SK-N-SH (cell line): ENCODE data around the gene PPM1F. TPM values are rescaled to one million over a fixed set of nuclear protein-coding genes. Genes with fewer than 3 reads are reported as not detected.

Experiments
- CTCF ChIA-PET: fragments of 300-600, 350-600 bp; formaldehyde crosslinking; extraction: SDS; loops from one replicate; lab custom pipeline; 2021; lab: Yijun Ruan, JAX
- POLR2A ChIA-PET: fragments of 350-600 bp; sonication (Branson Sonifier 250); formaldehyde crosslinking; extraction: SDS; loops from one replicate; lab custom pipeline; 2020; ENCODE audit warnings: antibody characterized with exemption, inconsistent platforms; lab: Yijun Ruan, JAX
- DNase-seq: peaks from one replicate; pipeline ENCODE4 v3.0.0; 2012
- H2AFZ ChIP-seq: fragments of 200-600 bp; sonication (generic); 2 replicates; pipeline ENCODE4 v1.8.1; 2016; ENCODE audit warnings: antibody characterized with exemption, mild to moderate bottlenecking, low read depth
- H3F3A ChIP-seq: fragments of 200-600 bp; sonication (generic); replicated peaks from 2 replicates; pipeline ENCODE3; 2016; ENCODE audit warnings: antibody characterized with exemption, mild to moderate bottlenecking; ENCODE audit not compliant: insufficient read depth
- H3K27ac ChIP-seq, 2 experiments: fragments of 200-500 bp in 1 of 2; fragments of 200-600 bp in 1 of 2; sonication (Bioruptor generic) in 1 of 2; sonication (generic), shearing (Covaris generic) in 1 of 2; 2 replicates each; pipeline versions ENCODE4 v1.5.1 to v1.6.1; 2014 to 2016; ENCODE audit warnings: low read depth in 2 of 2, inconsistent platforms in 1 of 2, low read length in 1 of 2, mild to moderate bottlenecking in 1 of 2, mixed read lengths in 1 of 2
- H3K27me3 ChIP-seq: fragments of 200-600 bp; sonication (generic), shearing (Covaris generic); 2 replicates; pipeline ENCODE4 v1.6.1; 2016; ENCODE audit warnings: mixed run types; ENCODE audit not compliant: insufficient read depth
- H3K36me3 ChIP-seq, 2 experiments: fragments of 200-500 bp in 1 of 2; fragments of 200-600 bp in 1 of 2; sonication (Bioruptor generic) in 1 of 2; sonication (generic) in 1 of 2; replicated peaks in 1 of 2; 2 replicates each; pipeline versions ENCODE3 to v1.5.1; 2014 to 2016; ENCODE audit warnings: low read length in 1 of 2, mild to moderate bottlenecking in 1 of 2; ENCODE audit not compliant: insufficient read depth in 2 of 2, control insufficient read depth in 1 of 2
- H3K4me1 ChIP-seq, 2 experiments: fragments of 200-500 bp in 1 of 2; fragments of 200-600 bp in 1 of 2; sonication (Bioruptor generic) in 1 of 2; sonication (generic), shearing (Covaris generic) in 1 of 2; 2 replicates each; pipeline versions ENCODE4 v1.5.1 to v1.6.1; 2014 to 2016; ENCODE audit warnings: low read depth in 1 of 2, low read length in 1 of 2, mixed run types in 1 of 2; ENCODE audit not compliant: insufficient read depth in 2 of 2, control insufficient read depth in 1 of 2
- H3K4me2 ChIP-seq: fragments of 200-600 bp; sonication (generic), shearing (Covaris generic); 2 replicates; pipeline ENCODE4 v1.6.1; 2017; ENCODE audit warnings: mixed run types
- H3K4me3 ChIP-seq, 2 experiments: fragments of 200-500 bp in 1 of 2; fragments of 200-600 bp in 1 of 2; sonication (Bioruptor generic) in 1 of 2; sonication (generic), shearing (Covaris generic) in 1 of 2; 2 replicates each; pipeline versions ENCODE4 v1.5.1 to v1.8.1; 2014 to 2016; ENCODE audit warnings: low read depth in 2 of 2, inconsistent platforms in 1 of 2, low read length in 1 of 2, mild to moderate bottlenecking in 1 of 2, mixed read lengths in 1 of 2, moderate library complexity in 1 of 2
- H3K79me2 ChIP-seq: fragments of 200-600 bp; sonication (generic); 2 replicates; pipeline ENCODE4 v1.8.1; 2017; ENCODE audit warnings: mild to moderate bottlenecking; ENCODE audit not compliant: insufficient read depth
- H3K9ac ChIP-seq: fragments of 200-600 bp; sonication (generic); 2 replicates; pipeline ENCODE4 v1.6.1; 2017; ENCODE audit warnings: mixed run types
- H3K9me2 ChIP-seq: fragments of 200-600 bp; sonication (generic); 2 replicates; pipeline ENCODE4 v1.6.1; 2017; ENCODE audit warnings: mixed run types
- H3K9me3 ChIP-seq: fragments of 200-600 bp; sonication (generic); 2 replicates; pipeline ENCODE4 v1.6.1; 2017; ENCODE audit warnings: mixed run types, mild to moderate bottlenecking, moderate library complexity
- H4K20me1 ChIP-seq: fragments of 200-600 bp; sonication (generic); 2 replicates; pipeline ENCODE4 v1.6.1; 2017; ENCODE audit warnings: mild to moderate bottlenecking, mixed run types; ENCODE audit not compliant: insufficient read depth
- CHD2 ChIP-seq: fragments of 150-350 bp; IDR thresholded peaks from 2 replicates; pipeline ENCODE4 v1.6.1; 2018; ENCODE audit warnings: low read length; ENCODE audit not compliant: partially characterized antibody
- GABPA ChIP-seq: IDR thresholded peaks from 2 replicates; pipeline ENCODE4 v1.4.0; 2012; ENCODE audit warnings: low read depth, mild to moderate bottlenecking
- MEF2A ChIP-seq: IDR thresholded peaks from 2 replicates; pipeline ENCODE4 v1.4.0; 2012; ENCODE audit warnings: low read depth, borderline replicate concordance
- NFIC ChIP-seq: IDR thresholded peaks from 2 replicates; pipeline ENCODE4 v1.4.0; 2012; ENCODE audit warnings: borderline replicate concordance
- RAD21 ChIP-seq: IDR thresholded peaks from 2 replicates; pipeline ENCODE4 v1.6.1; 2012; ENCODE audit warnings: mild to moderate bottlenecking, low read length
- RCOR1 ChIP-seq: fragments of 150-350 bp; IDR thresholded peaks from 2 replicates; pipeline ENCODE4 v1.6.1; 2017; ENCODE audit warnings: antibody characterized with exemption, low read length
- TCF12 ChIP-seq: IDR thresholded peaks from 2 replicates; pipeline ENCODE4 v1.4.0; 2012
- WGBS: methylation state at CpG from one replicate; pipeline ENCODE4 v1.1.6; 2017; ENCODE audit warnings: low lambda C conversion rate; 5-methylcytosine and 5-hydroxymethylcytosine counted together
- polyA plus RNA-seq, 3 experiments: library from polyadenylated mRNA; depleted of rRNA; stranded (reverse); fragments of >200 nt; gene quantifications; 2 replicates each; pipeline ENCODE4 v1.2.3, GENCODE V29; 2012
- TF ChIP-seq, protein P1 (sequence below): IDR thresholded peaks from 2 replicates; pipeline ENCODE4 v1.4.0; 2012; ENCODE audit warnings: low read depth, borderline replicate concordance

PPM1F gene
- polyA plus RNA-seq, 1 of the 3 experiments (the other 2 are of a cell fraction): 29.6 TPM

- no peak overlapping the region for H3K4me3 ChIP-seq
- no peaks in the 10 kb centered on the region for H4K20me1 ChIP-seq
- POLR2A ChIA-PET: no interaction called here
- no peak for DNase-seq
- H3K79me2 ChIP-seq: no peaks in the 10 kb centered on the region
- H3K27ac ChIP-seq: no peak overlapping the region
- no peaks in the 10 kb centered on the region; the same call in 1 of the 2 replicates for H3K9me2 ChIP-seq
- H3K4me2 ChIP-seq: no peak overlapping the region
- no peak for TF ChIP-seq GABPA
- TF ChIP-seq NFIC: no peak
- TF ChIP-seq, protein P1, sequence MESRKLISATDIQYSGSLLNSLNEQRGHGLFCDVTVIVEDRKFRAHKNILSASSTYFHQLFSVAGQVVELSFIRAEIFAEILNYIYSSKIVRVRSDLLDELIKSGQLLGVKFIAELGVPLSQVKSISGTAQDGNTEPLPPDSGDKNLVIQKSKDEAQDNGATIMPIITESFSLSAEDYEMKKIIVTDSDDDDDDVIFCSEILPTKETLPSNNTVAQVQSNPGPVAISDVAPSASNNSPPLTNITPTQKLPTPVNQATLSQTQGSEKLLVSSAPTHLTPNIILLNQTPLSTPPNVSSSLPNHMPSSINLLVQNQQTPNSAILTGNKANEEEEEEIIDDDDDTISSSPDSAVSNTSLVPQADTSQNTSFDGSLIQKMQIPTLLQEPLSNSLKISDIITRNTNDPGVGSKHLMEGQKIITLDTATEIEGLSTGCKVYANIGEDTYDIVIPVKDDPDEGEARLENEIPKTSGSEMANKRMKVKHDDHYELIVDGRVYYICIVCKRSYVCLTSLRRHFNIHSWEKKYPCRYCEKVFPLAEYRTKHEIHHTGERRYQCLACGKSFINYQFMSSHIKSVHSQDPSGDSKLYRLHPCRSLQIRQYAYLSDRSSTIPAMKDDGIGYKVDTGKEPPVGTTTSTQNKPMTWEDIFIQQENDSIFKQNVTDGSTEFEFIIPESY: no peak
- TF ChIP-seq, all 33 proteins: peak for 0
- 49% methylated on average over 7 of the region's 7 CpGs for WGBS
- H3K9ac ChIP-seq: no peak overlapping the region
- H3K4me1 ChIP-seq: no peaks in the 10 kb centered on the region; a peak in 1 of 4 replicates
- H3F3A ChIP-seq: no peaks in the 10 kb centered on the region
- no peak overlapping the region for H2AFZ ChIP-seq
- CTCF ChIA-PET: interaction anchor here (1.0 to 1.3 kb wide), 3 partner anchors 12 to 60 kb away, joined by 3 to 4 read pairs (median 4); no protein-coding TSS in a partner anchor
- H3K27me3 ChIP-seq: peaks cover 14% of the 10 kb centered on the region; the same call in 1 of the 2 replicates
- H3K9me3 ChIP-seq: no peaks in the 10 kb centered on the region
- H3K36me3 ChIP-seq: no peaks in the 10 kb centered on the region
Observed at GRCh38 chr22:21998595-21999247, 46.1 kb upstream of the PPM1F start.

DNA sequence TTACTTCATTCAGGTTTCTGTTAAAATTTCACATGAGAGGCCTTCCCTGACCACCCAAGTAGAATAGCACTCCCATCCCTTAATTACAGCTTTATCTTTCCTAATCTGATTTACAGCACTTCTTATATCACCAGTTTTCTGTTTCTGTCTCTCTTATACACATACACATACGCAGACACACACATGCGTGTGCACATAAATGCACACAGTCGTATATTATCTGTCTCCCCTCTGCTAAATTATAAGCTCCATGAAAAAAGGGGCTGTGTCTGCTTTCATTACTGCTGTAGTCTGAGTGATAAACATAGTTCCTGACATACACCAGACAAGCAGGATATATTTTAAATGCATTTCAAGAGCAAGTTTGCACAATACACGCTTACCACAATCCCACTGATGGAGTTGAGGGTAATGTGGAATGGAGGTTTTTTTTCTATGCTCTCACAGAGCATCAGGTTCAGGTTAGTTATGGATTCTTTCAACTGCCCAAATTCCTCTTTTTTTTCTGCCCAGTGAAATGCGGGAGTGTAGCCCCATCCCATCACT is 43.6 kb upstream of the PPM1F start:
- WGBS: 75% methylated on average over 5 of the region's 5 CpGs
- Histone ChIP-seq H3K79me2 (no peaks in the 10 kb centered on the region), H3K4me1 (no peaks in the 10 kb centered on the region; a peak in 1 of 4 replicates), H4K20me1 (no peaks in the 10 kb centered on the region), H3K9me2 (no peaks in the 10 kb centered on the region; the same call in 1 of the 2 replicates), H3K27ac (no peak overlapping the region), H3K9ac (no peak overlapping the region), H3K4me2 (no peak overlapping the region), H3K9me3 (no peaks in the 10 kb centered on the region), H2AFZ (no peak overlapping the region), H3K36me3 (no peaks in the 10 kb centered on the region), H3K27me3 (peaks cover 21% of the 10 kb centered on the region), H3K4me3 (no peak overlapping the region), H3F3A (no peaks in the 10 kb centered on the region)
- ChIA-PET POLR2A (no interaction called here), CTCF (interaction anchor here (1.2 kb wide), 1 partner anchor 58 kb away, joined by 4 read pairs; no protein-coding TSS in a partner anchor)
- DNase-seq: no peak
- TF ChIP-seq RCOR1: no peak

DNA sequence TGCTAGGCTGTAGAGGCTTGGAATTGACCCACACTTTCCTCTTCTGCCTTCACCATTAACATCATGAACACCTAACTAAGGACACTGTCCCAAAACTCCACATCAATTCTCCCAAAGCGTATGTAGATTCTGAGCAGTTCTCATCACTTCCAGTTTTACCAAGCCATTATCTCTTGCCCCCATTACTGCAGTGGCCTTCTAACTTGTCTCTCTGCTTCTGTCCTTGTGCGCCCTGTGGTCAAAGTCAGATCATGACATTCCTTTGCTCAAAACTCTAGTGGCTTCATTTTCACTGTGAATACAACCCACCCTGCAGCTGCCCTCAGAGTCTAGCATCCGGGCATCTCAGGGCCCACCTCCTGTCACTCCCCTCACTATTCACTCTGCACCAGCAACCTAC is 43.0 kb upstream of the PPM1F start:
- Histone ChIP-seq H3K27me3 (peaks cover 21% of the 10 kb centered on the region), H2AFZ (no peak overlapping the region), H3K36me3 (no peaks in the 10 kb centered on the region), H3K9me3 (no peaks in the 10 kb centered on the region), H3K9ac (no peak overlapping the region), H3K9me2 (no peaks in the 10 kb centered on the region; the same call in 1 of the 2 replicates), H3K27ac (no peak overlapping the region), H4K20me1 (no peaks in the 10 kb centered on the region), H3F3A (no peaks in the 10 kb centered on the region), H3K4me1 (no peaks in the 10 kb centered on the region; a peak in 1 of 4 replicates), H3K4me3 (no peak overlapping the region), H3K79me2 (no peaks in the 10 kb centered on the region), H3K4me2 (no peak overlapping the region)
- POLR2A ChIA-PET: no interaction called here
- CTCF ChIA-PET: interaction anchor here (1.2 kb wide), 1 partner anchor 58 kb away, joined by 4 read pairs; no protein-coding TSS in a partner anchor
- TF ChIP-seq CHD2 (no peak), RAD21 (no peak), MEF2A (no peak), TCF12 (no peak)
- WGBS: 73% methylated on average over 3 of the region's 3 CpGs
- DNase-seq: no peak
